NCI-H146 treated with DMSO at 0.1 percent for 48 hours (cell line): Measurements from ENCODE around the gene C13orf46.

Experiments
- DNase-seq: peaks from one replicate; lab custom pipeline; 2025; ENCODE audit not compliant: unreplicated experiment; lab: John Stamatoyannopoulos, UW

The C13orf46 gene

DNA sequence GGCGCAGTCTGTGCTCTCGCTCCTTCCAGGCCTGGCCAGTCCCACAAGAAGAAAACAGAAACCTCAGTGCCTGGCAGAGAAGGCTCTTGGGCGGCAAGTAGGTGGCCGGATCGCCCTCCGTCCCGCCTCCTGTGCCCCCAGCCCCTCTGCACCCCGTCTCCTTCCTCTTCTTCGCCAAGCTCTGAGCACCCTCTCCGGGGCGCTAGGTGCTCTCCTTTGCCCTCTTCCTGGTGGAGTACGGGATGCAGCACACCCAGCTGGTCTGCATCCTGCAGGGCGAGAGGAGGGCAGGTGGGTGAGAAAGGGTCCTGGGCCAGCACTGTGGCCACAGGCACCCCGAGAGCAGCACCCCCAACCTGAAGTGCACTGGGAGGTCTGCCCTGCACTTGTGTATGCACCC is 17.3 kb downstream of the C13orf46 start:
- DNase-seq = no peak

DNA sequence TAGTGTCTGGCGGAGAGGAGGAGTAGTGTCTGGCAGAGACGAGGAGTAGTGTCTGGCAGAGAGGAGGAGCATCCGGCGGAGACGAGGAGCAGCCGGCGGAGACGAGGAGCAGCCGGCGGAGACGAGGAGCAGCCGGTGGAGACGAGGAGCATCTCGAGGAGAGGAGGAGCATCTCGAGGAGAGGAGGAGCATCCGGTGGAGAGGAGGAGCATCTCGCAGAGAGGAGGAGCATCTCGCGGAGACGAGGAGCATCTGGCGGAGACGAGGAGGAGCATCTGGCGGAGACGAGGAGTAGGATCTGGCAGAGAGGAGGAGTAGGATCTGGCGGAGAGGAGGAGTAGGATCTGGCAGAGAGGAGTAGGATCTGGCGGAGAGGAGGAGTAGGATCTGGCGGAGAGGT is 18.2 kb downstream of the C13orf46 start:
- no peak for DNase-seq

DNA sequence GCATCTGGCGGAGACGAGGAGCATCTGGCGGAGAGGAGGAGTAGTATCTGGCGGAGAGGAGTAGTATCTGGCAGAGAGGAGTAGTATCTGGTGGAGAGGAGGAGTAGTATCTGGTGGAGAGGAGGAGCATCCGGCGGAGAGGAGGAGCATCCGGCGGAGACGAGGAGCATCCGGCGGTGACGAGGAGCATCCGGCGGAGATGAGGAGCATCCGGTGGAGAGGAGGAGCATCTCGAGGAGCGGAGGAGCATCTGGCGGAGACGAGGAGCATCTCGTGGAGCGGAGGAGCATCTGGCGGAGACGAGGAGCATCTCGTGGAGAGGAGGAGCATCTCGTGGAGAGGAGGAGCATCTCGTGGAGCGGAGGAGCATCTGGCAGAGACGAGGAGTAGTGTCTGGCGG is 18.6 kb downstream of the C13orf46 start:
- DNase-seq = no peak

DNA sequence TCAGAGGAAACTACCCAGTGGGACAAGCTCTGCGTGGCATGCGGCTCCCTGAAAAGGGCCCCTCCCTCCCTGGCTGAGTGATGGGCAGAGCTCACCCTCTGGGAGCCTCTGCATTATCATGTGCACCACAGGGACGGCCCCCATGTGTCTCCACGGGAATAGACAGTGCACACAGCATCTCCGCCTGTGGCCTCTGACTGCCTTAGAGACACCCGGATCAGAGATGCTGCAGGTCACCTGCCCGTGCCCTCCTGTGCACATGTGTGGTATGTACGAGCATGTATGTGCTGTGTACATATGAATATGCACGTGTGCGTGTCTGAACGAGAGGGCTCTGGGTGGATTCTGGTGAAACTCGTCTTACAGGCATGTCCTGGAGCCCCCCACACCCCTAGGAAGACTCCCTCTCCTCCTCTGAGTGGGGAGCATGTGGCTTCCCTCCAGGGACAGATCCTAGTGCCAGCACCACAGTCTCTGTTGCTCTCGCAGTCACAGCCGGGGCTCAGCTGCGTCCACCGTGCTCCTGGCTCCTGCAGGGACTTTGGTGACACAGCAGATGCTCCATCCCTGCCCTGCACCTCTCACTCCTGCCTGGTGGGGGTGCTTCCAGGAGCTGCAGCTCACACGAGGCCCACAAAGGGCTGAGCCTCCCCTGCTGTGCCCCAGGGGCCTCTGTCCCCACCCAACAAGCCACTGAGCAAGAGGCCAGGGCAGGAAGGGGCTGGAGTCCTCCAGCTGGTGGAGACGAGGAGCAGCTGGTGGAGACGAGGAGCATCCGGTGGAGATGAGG is 19.6 kb downstream of the C13orf46 start:
- DNase-seq = no peak

DNA sequence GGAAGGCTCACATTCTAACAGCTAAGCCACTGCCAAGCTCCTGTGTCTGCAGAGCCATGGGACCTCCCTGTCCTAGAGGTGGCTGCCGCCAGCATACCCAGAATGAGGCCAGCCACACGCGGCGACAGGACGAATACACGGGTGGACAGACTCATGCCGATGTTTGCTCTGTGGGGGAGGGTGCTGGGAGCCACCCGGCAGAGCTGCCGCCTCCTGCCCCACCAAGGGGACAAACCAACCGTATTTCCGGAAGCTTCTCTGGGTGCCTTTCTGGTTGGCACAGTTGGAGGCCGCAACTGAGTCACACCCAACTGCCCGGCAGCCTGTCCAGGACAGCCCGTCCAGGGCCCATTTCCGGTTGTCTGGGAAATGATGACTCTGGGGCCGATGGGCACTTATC is 20.3 kb downstream of the C13orf46 start:
- DNase-seq = no peak

DNA sequence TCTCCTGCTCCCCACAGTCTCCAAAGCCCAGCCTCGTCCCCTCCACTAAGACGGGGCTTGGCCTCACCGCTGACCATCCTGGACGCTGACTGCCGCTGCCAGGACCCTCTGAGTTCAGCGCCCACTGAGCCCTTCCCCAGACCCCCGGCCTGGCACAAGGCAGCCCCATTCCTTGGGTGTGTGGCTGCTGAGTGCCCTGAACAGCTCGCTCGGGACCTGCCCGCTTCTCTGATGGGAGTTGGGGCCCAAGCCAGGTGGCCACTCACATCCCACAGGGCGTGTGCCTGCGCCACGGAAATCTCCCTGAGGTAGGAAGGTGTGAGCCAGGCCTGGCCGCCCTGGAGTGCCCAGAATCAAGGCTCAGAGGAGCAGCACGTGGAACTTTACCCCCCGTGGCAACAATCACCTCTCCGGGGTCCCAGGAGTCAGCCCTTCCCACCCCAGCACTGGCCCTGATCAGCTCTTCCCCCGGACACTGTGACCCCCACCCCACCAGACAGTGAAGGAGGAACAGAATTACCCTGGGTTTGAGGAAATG is 20.8 kb downstream of the C13orf46 start:
- DNase-seq = no peak

DNA sequence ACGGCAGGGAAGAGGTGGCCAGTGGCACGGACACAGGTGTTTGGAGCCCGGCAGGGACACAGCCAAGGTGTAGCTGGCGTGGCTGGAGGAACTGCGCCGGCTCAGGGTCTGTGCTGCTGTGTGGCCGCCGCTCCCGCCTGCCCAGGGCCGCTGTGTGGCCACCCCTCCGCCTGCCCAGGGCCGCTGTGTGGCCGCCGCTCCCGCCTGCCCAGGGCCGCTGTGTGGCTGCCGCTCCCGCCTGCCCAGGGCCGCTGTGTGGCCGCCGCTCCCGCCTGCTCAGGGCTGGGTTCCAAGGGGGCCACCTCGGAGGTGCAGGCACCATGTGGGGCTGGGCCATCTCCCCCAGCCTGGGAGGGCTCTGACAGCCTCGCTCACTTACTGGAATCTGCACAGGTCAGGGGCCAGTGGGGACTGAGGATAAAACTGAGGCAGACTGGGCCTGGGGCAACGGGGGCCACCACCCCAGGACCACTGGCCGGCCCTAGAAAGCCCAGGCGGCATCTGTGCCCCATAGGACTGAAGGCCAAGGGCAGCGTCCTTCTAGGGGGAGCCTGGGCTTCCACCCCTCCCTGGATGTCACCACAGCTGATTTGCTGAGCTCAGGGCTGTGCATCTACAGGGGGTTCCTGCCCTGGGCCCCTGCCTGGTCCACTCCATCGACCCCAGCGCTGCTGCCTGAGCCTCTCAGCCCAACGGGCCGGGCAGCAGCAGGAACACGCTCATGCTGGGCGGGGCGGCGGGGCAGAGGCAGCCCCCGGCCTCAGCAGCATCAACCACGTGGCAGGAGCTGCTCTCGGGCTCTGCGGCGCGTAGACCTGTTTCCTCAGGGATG is 21.5 kb downstream of the C13orf46 start:
- no peak for DNase-seq

DNA sequence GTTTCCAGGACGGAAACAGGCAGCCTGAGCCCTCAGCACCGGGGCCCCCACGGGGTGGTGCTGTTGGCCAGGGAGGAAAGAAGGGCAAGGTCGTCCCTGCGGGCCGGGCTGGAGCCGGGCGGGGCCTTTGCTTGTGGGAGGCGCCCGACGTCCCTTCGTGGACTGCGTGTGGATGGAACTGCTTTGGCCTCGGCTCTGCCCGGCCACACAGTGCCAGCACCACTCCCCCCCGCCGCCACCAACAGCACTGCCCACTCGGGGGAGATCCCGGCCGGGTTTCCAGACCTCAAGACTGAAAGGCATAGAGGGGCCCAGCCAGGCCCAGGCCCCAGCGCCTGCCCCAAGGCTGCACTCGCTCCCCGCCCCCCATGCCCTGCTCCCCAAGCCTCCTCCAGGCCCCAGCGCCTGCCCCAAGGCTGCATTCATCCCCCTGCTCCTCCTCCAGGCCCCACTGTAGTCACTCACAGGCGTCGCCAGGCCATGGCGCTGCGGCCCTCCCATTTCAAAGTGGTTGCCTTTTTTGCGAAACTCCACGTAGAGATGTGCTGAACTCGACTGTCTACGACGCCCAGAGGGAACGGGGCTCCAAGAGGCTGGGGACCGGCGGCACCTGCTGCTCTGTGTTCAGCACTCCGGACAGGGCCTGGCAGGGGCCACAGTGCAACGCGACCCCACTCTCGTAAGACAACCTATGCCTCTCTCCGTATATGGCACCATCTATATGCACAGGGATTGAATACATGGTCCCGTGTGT is 22.5 kb downstream of the C13orf46 start:
- no peak for DNase-seq

DNA sequence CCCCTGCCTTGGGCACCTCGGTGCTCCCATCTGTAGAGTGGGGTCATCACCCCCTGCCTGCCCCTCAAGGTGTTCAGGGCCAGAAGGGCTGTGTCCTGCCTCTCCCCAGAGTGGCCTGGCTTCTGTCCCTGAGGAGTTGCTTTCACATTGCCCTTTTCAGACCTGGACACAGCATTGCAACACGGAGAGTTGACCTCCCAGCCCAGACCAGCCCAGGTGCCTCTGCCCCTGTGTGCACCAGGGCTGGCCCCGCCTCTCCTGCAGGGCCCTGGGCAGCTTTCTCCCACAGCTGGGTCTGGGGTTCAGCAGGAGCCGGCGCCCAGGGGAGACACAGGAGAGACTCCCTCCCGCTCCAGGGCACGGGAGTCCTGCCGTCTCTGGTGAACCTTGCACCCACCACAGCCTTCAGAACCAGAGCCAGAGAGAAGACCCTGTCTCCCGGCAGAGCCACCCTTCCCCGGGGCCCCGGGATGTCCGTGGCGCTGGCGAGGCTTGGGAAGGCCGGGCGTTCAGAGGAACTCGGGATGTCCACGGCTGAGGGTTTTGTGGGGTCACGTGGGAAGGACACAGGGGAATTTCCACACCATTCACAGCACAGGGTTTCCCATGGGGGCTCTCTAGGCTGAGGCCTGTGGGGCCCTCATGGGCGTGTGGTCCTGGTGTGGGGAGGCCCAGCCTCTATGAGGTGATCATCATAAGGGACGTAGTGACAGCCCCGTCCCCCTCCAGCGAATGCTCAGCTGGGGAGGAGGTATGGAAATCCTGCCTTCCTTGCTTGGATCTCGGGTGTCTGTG is 23.2 kb downstream of the C13orf46 start:
- DNase-seq = no peak

DNA sequence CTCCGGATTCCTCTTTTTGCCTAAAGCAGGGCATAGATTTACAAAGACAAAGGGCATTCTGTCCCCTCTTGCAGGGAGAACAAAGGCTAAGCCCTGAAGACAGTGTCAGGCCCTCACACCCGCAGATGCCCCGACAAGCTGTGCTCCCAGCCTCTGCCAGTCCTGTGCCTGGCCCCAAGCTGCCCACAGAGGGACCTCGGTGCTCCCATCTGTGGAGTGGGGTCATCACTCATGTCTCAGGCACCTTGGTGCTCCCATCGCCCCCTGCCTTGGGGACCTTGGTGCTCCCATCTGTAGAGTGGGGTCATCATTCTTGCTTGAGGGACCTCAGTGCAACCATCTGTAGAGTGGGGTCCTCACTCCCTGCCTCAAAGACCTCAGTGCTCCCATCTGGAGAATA is 24.3 kb downstream of the C13orf46 start:
- no peak for DNase-seq

DNA sequence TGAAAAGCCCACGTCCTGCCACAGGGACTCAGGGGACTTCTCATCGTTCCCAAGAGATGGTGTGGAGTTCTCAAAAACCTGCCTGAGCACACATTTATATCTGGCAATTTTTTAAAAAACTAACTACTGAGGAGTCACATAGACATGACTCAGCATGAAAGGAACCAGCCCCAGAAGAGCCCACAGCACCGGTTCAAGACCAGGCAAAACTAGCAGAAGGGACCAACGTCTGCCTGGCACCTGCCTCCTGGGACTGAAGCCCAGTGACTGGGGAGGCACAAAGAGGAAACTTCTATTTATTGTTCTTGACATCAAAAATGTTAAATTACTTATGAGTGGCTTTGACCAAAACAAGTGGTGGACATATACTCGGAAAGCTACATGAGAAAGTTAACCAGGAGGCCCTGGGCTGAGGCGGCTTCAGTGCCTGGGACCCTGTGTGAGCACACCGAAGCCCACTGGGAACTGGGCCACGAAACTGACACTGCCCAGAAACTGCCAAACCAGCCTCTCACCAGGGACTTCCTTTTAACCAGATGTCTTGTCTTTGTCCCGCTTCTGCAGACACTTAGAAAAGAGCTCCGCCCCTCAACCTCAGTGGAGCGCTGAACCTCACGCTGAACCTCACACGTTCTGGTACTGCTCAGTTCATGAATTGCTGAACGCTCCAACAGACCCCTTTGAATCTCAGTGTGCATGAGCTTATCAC is 25.7 kb downstream of the C13orf46 start:
- DNase-seq = no peak

DNA sequence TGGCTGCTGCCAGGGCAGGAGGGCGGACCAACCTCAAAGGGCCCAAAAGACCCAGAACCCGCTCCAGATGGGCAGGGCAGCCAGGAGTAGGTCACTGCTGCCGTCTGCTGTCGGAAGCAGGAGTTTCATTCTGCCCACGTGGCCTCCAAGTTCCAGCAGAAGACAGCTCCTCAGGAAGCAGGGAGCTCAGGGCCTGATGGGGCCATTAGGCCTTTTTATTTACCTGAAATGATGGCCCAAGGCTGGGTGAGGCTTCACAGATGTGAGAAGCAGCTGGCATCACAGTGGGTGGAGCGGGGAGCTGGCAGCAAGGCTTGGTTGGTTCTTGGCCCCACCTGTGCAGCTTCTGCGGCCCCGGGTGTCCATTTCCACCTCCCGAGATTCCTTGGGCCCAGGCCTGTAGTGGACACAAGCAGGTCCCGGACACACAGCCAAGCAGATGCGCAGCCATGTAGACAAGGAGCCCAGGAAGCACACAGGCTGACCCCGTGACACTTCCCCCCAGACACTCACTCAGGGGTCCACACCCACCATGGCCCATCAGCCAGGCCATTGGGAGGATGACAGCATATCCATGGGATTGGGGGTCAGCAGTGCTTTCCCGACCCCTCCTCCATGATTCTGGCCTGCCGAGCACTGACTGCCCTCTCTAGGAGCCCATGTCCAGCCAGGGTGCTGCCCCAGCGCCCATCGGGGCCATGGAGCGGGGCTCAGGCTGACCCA is 26.4 kb downstream of the C13orf46 start:
- DNase-seq = no peak

DNA sequence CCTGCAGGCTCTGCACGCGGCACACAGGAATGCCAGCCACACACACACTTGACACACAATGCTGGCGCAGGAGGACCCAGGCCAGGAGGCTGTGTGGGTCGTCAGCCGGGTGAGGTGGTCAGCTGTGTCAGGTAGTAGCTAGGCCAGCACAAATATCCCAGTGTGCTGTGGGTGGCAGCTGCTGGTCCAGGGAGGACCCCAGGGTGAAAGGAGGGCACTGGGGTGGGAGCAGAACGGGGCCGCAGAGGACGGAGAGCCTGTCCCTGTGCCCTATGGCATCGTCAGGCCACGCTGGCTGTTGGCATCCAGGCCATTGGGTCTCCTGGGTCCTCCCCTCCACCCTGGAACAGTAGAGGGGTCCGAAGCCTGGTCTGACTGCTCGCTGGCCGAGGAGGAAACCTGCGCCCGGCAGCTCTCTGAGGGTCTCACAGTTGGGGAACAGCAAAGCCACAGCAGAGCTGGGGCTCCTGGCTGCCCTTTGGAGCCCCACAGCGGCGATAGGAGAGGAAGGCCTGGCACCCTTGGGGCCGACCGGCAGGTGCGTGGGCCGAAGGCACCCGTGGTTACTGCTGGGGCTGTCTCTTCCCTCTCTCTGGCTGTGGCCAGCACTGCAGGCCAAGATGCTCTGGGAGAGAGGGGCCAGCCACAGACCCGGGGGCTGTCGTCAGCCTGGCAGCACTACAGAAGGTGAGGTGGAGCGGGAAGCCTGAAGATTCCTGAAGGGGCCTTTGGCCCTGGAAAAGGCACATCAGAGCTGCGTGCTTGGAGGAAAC is 27.3 kb downstream of the C13orf46 start:
- DNase-seq = no peak

DNA sequence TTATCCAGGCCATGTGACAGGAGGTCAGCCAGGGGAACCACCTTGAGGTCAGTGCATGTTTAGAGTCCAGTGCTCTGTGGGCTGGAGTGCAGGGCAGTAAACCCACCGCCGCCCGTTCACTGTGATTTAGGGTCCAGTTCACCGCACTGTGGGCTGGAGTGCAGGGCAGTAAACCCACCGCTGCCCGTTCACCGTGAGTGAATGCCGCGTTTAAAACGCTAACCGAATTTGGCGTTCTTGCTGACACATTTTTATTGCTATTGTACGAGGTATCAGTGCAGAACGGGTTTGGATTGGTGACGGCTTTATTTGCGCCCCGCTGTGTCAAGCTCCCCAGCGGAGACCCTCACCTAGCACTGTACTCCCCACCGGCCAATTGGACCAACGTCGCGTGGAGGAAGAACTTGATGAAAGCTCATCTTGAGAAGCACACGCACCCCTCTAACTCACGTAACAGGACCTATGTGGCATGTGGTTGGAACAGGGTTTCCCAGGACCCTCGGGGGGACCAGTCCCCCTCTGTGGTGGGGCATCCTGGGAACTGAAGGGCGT is 27.9 kb downstream of the C13orf46 start:
- no peak for DNase-seq

DNA sequence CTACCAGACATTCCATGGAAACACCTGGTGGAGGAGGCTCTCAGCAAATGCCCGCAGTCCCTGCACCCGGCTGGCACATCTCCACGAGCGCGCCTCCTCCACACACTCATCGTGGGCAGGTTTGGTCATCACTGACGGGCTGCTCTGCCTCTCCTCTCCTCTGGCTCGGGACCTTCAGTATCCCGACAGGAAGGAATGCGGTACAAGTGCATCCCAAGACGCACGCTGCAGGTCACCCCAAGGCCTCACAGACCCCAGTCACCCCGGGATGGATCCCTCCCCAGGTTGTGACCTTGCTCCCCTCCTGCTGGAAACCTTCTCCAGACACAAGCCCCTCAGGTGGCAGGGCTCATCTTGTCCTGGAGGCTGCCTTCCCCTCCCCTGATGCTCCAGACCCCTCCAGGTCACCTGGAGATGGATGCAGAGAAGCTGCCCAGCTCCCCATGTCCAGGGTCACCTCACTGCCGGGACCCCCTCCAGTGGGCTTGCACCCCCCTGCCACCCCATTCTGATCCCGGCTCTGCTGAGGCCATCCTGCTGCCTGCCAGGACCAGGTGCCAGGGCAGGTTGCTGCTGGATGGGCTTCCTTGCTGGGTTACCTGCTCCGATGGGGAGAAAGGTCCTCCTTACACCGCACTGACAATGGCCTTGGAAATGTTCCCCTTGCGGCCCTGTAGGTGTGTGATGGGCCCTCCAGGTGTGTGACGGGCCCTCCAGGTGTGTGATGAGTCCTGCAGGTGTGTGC is 29.9 kb downstream of the C13orf46 start:
- DNase-seq = no peak

DNA sequence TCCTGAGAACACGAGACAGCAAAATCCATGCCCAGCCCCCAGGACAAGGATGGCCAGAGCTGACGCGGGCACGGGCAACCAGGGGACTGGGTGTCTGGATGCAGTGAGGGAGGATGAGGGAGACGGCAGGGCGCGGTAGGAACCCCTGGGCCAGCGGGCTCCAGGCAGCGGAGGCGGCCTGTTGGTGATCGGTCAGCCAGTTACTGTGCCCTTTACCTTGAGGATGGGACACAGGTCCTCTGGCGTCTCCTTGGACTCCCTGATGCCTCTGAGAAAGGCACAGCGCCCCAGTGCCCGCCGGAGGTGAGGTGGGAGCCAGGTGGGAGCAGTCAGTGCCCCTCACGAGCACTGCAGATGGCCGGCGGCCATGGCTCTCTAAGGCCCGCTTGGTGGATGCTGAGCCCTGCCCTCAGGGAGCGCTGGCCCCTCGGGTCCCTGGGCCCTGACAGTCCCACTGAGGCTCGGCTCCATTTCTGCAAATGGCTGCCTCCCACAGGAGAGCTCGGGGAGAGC is 31.2 kb downstream of the C13orf46 start:
- no peak for DNase-seq

DNA sequence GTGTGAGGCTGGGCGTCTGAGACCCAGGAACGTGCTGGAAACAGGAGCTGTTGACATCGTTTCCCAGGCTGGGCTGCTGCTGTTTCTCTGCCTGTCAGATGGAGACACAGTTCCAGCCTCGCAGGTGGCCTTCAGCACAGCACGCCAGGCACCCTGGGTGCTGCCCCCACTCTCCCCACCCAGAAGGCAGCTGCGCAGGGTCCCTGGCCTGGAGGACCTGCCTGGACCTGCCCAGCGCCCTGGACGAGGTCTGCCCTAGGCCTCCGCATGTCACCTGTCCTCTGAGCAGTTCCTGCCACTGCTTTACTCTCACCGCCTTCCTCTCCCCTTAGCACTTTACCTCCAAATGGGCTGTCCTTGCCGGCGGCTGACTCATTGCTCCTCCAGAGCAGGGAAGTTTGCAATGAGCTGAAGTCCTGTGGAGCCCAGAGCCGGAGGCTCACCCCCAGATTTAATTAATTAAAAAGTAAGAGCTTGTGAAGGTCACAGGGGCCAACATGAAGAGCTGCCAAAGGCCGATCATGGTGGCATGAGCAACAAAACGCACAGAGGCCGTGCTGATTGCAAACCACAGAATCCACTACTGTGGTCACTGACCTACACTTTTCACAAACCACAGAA is 32.2 kb downstream of the C13orf46 start:
- peak; percentile 87 for DNase-seq
